ENCODE data around the gene LMF1. TPM values are rescaled to one million over a fixed set of nuclear protein-coding genes. Genes with fewer than 3 reads are reported as not detected.
A peak's percentile ranks its signal among the peaks of the same experiment; 100 is the strongest.

The LMF1 gene
- total RNA-seq, 1 experiment from 2014 or later = 12.8 TPM

GRCh38 chr16:979859-980594 is 9.2 kb upstream of the LMF1 start:
- Histone ChIP-seq H3K79me2 (ENCODE audit: insufficient read depth, low read length) (no peaks in the 10 kb centered on the region), H3K4me1 (ENCODE audit: control insufficient read depth in 1 of 2, insufficient read depth in 2 of 2, low read length in 2 of 2) (peaks cover 0 to 1% of the 10 kb centered on the region in 2 experiments; a peak in 1 of 4 replicates), H3K9ac (ENCODE audit: low read length) (no peak overlapping the region), H4K20me1 (ENCODE audit: insufficient read depth) (no peaks in the 10 kb centered on the region), H3K4me2 (ENCODE audit: low read length) (peak overlapping the region; percentile 86), H3K27ac (ENCODE audit: low read depth, low read length) (no peak overlapping the region; the same call in 1 of the 2 replicates), H3K4me3 (replicated peaks in 1 of 2; ENCODE audit: low read depth in 1 of 2, low read length in 2 of 2) (peak overlapping the region in 1 of 2 experiments; percentile 66; a peak in 2 of 4 replicates), H3K36me3 (ENCODE audit: control insufficient read depth in 1 of 2, insufficient read depth in 2 of 2, low read length in 2 of 2) (no peaks in the 10 kb centered on the region), H2AFZ (ENCODE audit: low read depth, low read length, poor library complexity, severe bottlenecking) (no peak overlapping the region), H3K27me3 (ENCODE audit: insufficient read depth, low read length) (no peaks in the 10 kb centered on the region), H3K9me2 (ENCODE audit: insufficient read depth) (no peaks in the 10 kb centered on the region), H3K9me3 (ENCODE audit: control insufficient read depth in 1 of 2, insufficient read depth in 1 of 2, low read depth in 1 of 2, low read length in 2 of 2) (no peaks in the 10 kb centered on the region)
- RAD21 ChIA-PET (ENCODE audit: low non-redundant PET in 1 of 2, low total read pairs in 2 of 2, uncharacterized antibody in 2 of 2, unreplicated experiment in 2 of 2) = no interaction called here
- TF ChIP-seq EZH2phosphoT487 (IDR thresholded peaks at IDR 0.05; ENCODE audit: borderline replicate concordance) = no peak
- no TSS peak for BruUV-seq (replicated peaks)
- ATAC-seq (no peak), DNase-seq (ENCODE audit: low read depth, low spot score) (no peak)
- intact Hi-C loops (cut with micrococcal nuclease) = no loop called here
- CTCF ChIA-PET = no interaction called here
- POLR2A ChIA-PET = no interaction called here

GRCh38 chr16:979147-979546 is 8.4 kb upstream of the LMF1 start:
- Histone ChIP-seq H3K9me3 (ENCODE audit: control insufficient read depth in 1 of 2, insufficient read depth in 1 of 2, low read depth in 1 of 2, low read length in 2 of 2) (no peaks in the 10 kb centered on the region), H3K4me2 (ENCODE audit: low read length) (no peak overlapping the region), H3K79me2 (ENCODE audit: insufficient read depth, low read length) (no peaks in the 10 kb centered on the region), H3K27ac (ENCODE audit: low read depth, low read length) (no peak overlapping the region), H3K9ac (ENCODE audit: low read length) (no peak overlapping the region), H3K9me2 (ENCODE audit: insufficient read depth) (no peaks in the 10 kb centered on the region), H3K4me3 (replicated peaks in 1 of 2; ENCODE audit: low read depth in 1 of 2, low read length in 2 of 2) (no peak overlapping the region), H3K4me1 (ENCODE audit: control insufficient read depth in 1 of 2, insufficient read depth in 2 of 2, low read length in 2 of 2) (peaks cover 0 to 5% of the 10 kb centered on the region in 2 experiments; a peak in 1 of 4 replicates), H4K20me1 (ENCODE audit: insufficient read depth) (no peaks in the 10 kb centered on the region), H3K36me3 (ENCODE audit: control insufficient read depth in 1 of 2, insufficient read depth in 2 of 2, low read length in 2 of 2) (no peaks in the 10 kb centered on the region), H2AFZ (ENCODE audit: low read depth, low read length, poor library complexity, severe bottlenecking) (no peak overlapping the region), H3K27me3 (ENCODE audit: insufficient read depth, low read length) (no peaks in the 10 kb centered on the region)
- DNase-seq (ENCODE audit: low read depth, low spot score) (no peak), ATAC-seq (no peak)
- BruUV-seq (replicated peaks) = no TSS peak
- ChIA-PET CTCF (no interaction called here), POLR2A (no interaction called here), RAD21 (ENCODE audit: low non-redundant PET in 1 of 2, low total read pairs in 2 of 2, uncharacterized antibody in 2 of 2, unreplicated experiment in 2 of 2) (no interaction called here)
- TF ChIP-seq CTCF (IDR thresholded peaks at IDR 0.05 in 2 of 3, conservative IDR thresholded peaks at IDR 0.05 in 1 of 3; ENCODE audit: borderline replicate concordance in 1 of 3, insufficient read depth in 1 of 3, low read depth in 2 of 3, low read length in 2 of 3) (no peak), EZH2 (IDR thresholded peaks at IDR 0.05) (no peak), ZBTB33 (IDR thresholded peaks at IDR 0.05; ENCODE audit: extremely low read depth, insufficient replicate concordance, low read length) (no peak), CEBPB (IDR thresholded peaks at IDR 0.05; ENCODE audit: low read depth) (no peak), TCF7L2 (IDR thresholded peaks at IDR 0.05; ENCODE audit: borderline replicate concordance, extremely low read depth, insufficient read depth, insufficient read length) (no peak)
- intact Hi-C loops (cut with micrococcal nuclease) = no loop called here

Data from HCT116 (cell line).